ENCODE data around the gene SDR42E1.
"Not testable (repeated sequence)": the region's sequence is repeated elsewhere in the genome, so short reads cannot be mapped to it uniquely, and the experiment has no call there.

The SDR42E1 gene

GRCh38 chr16:82010649-82011048, 621 bp downstream of the SDR42E1 start:
- DNase-seq (ENCODE audit: low spot score) = no peak
- in situ Hi-C loops (cut with MboI; ENCODE audit: low sequenced_read_pairs, unreplicated experiment) = no loop called here
- no peak for TF ChIP-seq CTCF (IDR thresholded peaks at IDR 0.05; ENCODE audit: borderline replicate concordance, control extremely low read depth, extremely low read depth, insufficient read depth, missing control alignments)

DNA sequence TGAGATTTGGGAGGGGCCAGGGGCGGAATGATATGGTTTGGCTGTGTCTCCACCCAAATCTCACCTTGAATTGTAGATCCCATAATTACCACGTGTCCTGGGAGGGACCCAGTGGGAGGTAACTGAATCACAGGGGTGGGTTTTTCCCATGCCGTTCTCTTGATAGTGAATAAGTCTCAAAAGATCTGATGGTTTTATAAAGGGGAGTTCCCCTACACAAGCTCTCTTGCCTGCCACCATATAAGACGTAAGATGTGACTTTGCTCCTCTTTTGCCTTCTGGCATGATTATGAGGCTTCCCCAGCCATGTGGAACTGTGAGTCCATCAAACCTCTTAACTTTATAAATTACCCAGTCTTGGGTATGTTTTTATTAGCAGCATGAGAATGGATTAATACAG, 1.5 kb downstream of the SDR42E1 start:
- in situ Hi-C loops (cut with MboI; ENCODE audit: low sequenced_read_pairs, unreplicated experiment); DNase-seq (ENCODE audit: low spot score): not testable (repeated sequence)

GRCh38 chr16:82008957-82009592, 2.2 kb downstream of the SDR42E1 start:
- in situ Hi-C loops (cut with MboI; ENCODE audit: low sequenced_read_pairs, unreplicated experiment) = no loop called here
- no peak for DNase-seq (ENCODE audit: low spot score)
- TF ChIP-seq CTCF (IDR thresholded peaks at IDR 0.05; ENCODE audit: borderline replicate concordance, control extremely low read depth, extremely low read depth, insufficient read depth, missing control alignments) = no peak

GRCh38 chr16:82007189-82007588, 4.1 kb downstream of the SDR42E1 start:
- DNase-seq (ENCODE audit: low spot score) = no peak
- in situ Hi-C loops (cut with MboI; ENCODE audit: low sequenced_read_pairs, unreplicated experiment) = no loop called here
- TF ChIP-seq CTCF (IDR thresholded peaks at IDR 0.05; ENCODE audit: borderline replicate concordance, control extremely low read depth, extremely low read depth, insufficient read depth, missing control alignments) = no peak

- in situ Hi-C loops (cut with MboI; ENCODE audit: low sequenced_read_pairs, unreplicated experiment) = no loop called here
- no peak for DNase-seq (ENCODE audit: low spot score)
Observed at GRCh38 chr16:82006036-82006435, 5.2 kb downstream of the SDR42E1 start.

DNA sequence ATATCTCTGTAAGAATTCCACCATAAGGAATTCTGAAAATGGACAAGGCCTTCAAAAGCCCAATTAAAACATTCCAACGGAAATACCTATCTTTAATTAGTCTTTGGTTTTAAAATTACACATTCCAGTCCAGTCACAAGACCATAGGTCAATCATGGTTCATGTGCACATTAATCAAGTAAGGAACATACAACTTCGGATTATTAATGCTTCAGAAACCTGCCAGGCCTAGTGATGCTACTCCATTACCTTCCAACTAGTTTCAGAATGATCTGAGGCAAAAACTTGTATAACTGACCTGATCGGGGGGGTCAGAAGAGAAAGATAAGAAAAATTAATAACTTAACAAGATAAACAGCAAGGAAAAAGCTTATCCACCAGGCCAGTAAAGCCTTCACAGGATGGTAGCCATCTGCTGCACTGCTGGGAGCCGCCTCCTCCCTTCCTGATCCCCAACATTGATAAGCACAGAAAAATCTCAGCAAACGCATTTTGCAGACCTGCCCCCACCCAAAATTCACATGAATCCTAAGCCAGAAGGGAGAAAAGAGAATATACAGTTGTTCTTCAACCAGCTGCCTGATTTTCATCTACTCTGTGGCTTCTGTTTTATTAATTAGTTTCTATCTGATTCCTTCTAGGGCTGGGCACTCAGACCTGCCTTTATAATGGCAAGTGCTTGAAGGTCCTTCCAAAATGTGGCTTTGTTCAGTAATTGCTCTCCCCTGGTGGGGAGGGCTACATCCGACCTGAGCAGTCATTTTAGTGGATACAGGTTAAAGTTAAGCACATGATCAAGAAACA, 6.0 kb downstream of the SDR42E1 start:
- no peak for TF ChIP-seq CTCF (IDR thresholded peaks at IDR 0.05; ENCODE audit: borderline replicate concordance, control extremely low read depth, extremely low read depth, insufficient read depth, missing control alignments)
- in situ Hi-C loops (cut with MboI; ENCODE audit: low sequenced_read_pairs, unreplicated experiment) = no loop called here
- no peak for DNase-seq (ENCODE audit: low spot score)

More at GRCh38 chr16:82006036-82006435, 5.2 kb downstream of the SDR42E1 start:
- TF ChIP-seq CTCF (IDR thresholded peaks at IDR 0.05; ENCODE audit: borderline replicate concordance, control extremely low read depth, extremely low read depth, insufficient read depth, missing control alignments) = no peak

- TF ChIP-seq CTCF (IDR thresholded peaks at IDR 0.05; ENCODE audit: borderline replicate concordance, control extremely low read depth, extremely low read depth, insufficient read depth, missing control alignments) = no peak
- DNase-seq (ENCODE audit: low spot score) = no peak
- in situ Hi-C loops (cut with MboI; ENCODE audit: low sequenced_read_pairs, unreplicated experiment) = no loop called here
Observed at GRCh38 chr16:82004601-82005000, 6.7 kb downstream of the SDR42E1 start.
